ENCODE data around the gene DSG4. TPM values are rescaled to one million over a fixed set of nuclear protein-coding genes. Genes with fewer than 3 reads are reported as not detected.

Gene DSG4
- total RNA-seq, 2 experiments from 2014 or later = not detected

GRCh38 chr18:31439807-31440325, 63.3 kb downstream of the DSG4 start:
- CTCF ChIA-PET = no interaction called here

GRCh38 chr18:31440787-31441186, 64.2 kb downstream of the DSG4 start:
- POLR2A ChIA-PET = no interaction called here
- no peaks in the 10 kb centered on the region for H3K27me3 Mint-ChIP-seq
- H3K27ac Mint-ChIP-seq = no peak overlapping the region
- H3K9me3 Mint-ChIP-seq = no peaks in the 10 kb centered on the region
- CTCF ChIA-PET = no interaction called here
- H3K4me1 Mint-ChIP-seq (ENCODE audit: low read depth) = no peaks in the 10 kb centered on the region
- intact Hi-C loops (cut with micrococcal nuclease) = no loop called here
- no peak for DNase-seq
- no peaks in the 10 kb centered on the region for H3K36me3 Mint-ChIP-seq
- H3K4me3 Mint-ChIP-seq = no peak overlapping the region

More at GRCh38 chr18:31439807-31440325, 63.3 kb downstream of the DSG4 start:
- no peaks in the 10 kb centered on the region for H3K36me3 Mint-ChIP-seq
- no peaks in the 10 kb centered on the region for H3K4me1 Mint-ChIP-seq (ENCODE audit: low read depth)
- H3K27ac Mint-ChIP-seq = no peak overlapping the region
- H3K27me3 Mint-ChIP-seq = no peaks in the 10 kb centered on the region
- H3K9me3 Mint-ChIP-seq = no peaks in the 10 kb centered on the region
- DNase-seq = no peak
- no peak overlapping the region for H3K4me3 Mint-ChIP-seq
- intact Hi-C loops (cut with micrococcal nuclease) = no loop called here
- POLR2A ChIA-PET = no interaction called here

GRCh38 chr18:31441493-31441892, 64.9 kb downstream of the DSG4 start:
- Mint-ChIP-seq H3K9me3 (no peaks in the 10 kb centered on the region), H3K27ac (no peak overlapping the region), H3K27me3 (no peaks in the 10 kb centered on the region), H3K4me1 (ENCODE audit: low read depth) (no peaks in the 10 kb centered on the region), H3K4me3 (no peak overlapping the region), H3K36me3 (no peaks in the 10 kb centered on the region)
- DNase-seq = no peak
- POLR2A ChIA-PET = no interaction called here
- intact Hi-C loops (cut with micrococcal nuclease) = no loop called here
- CTCF ChIA-PET = no interaction called here

- H3K4me1 Mint-ChIP-seq (ENCODE audit: low read depth) = no peaks in the 10 kb centered on the region
- no peak for DNase-seq
- ChIA-PET POLR2A (no interaction called here), CTCF (no interaction called here)
- H3K27ac Mint-ChIP-seq = no peak overlapping the region
- H3K9me3 Mint-ChIP-seq = no peaks in the 10 kb centered on the region
- intact Hi-C loops (cut with micrococcal nuclease) = no loop called here
- no peak overlapping the region for H3K4me3 Mint-ChIP-seq
- H3K36me3 Mint-ChIP-seq = no peaks in the 10 kb centered on the region
- no peaks in the 10 kb centered on the region for H3K27me3 Mint-ChIP-seq
Measured at GRCh38 chr18:31444142-31444541, 67.6 kb downstream of the DSG4 start.

- DNase-seq = no peak
- CTCF ChIA-PET = no interaction called here
- Mint-ChIP-seq H3K9me3 (no peaks in the 10 kb centered on the region), H3K4me3 (no peak overlapping the region), H3K4me1 (ENCODE audit: low read depth) (no peaks in the 10 kb centered on the region), H3K36me3 (no peaks in the 10 kb centered on the region), H3K27ac (no peak overlapping the region), H3K27me3 (no peaks in the 10 kb centered on the region)
- intact Hi-C loops (cut with micrococcal nuclease) = loop anchor here (5.0 kb wide), 1 partner anchor 44 kb away; no protein-coding TSS in a partner anchor
- POLR2A ChIA-PET = no interaction called here
Measured at GRCh38 chr18:31445908-31446307, 69.3 kb downstream of the DSG4 start.

GRCh38 chr18:31446854-31447253, 70.3 kb downstream of the DSG4 start:
- POLR2A ChIA-PET = no interaction called here
- Mint-ChIP-seq H3K4me3 (no peak overlapping the region), H3K9me3 (no peaks in the 10 kb centered on the region), H3K27me3 (no peaks in the 10 kb centered on the region), H3K27ac (no peak overlapping the region), H3K4me1 (ENCODE audit: low read depth) (no peaks in the 10 kb centered on the region), H3K36me3 (no peaks in the 10 kb centered on the region)
- CTCF ChIA-PET = no interaction called here
- no peak for DNase-seq
- intact Hi-C loops (cut with micrococcal nuclease) = loop anchor here (5.0 kb wide), 1 partner anchor 45 kb away; no protein-coding TSS in a partner anchor

- no peak for DNase-seq
- no peaks in the 10 kb centered on the region for H3K27me3 Mint-ChIP-seq
- H3K36me3 Mint-ChIP-seq = no peaks in the 10 kb centered on the region
- no peaks in the 10 kb centered on the region for H3K9me3 Mint-ChIP-seq
- ChIA-PET CTCF (no interaction called here), POLR2A (no interaction called here)
- no peaks in the 10 kb centered on the region for H3K4me1 Mint-ChIP-seq (ENCODE audit: low read depth)
- intact Hi-C loops (cut with micrococcal nuclease) = loop anchor here (5.0 kb wide), 1 partner anchor 45 kb away; no protein-coding TSS in a partner anchor
- no peak within 1 kb of the TSS for H3K27ac Mint-ChIP-seq
- no peak within 1 kb of the TSS for H3K4me3 Mint-ChIP-seq
Measured at GRCh38 chr18:31447530-31448191, 71.1 kb downstream of the DSG4 start, which contains the start of gene DSG3. Gene DSG3 (plus strand): TSS chr18:31447741. CDS start chr18:31447878, 137 bp downstream.

GRCh38 chr18:31450409-31450808, 73.8 kb downstream of the DSG4 start:
- POLR2A ChIA-PET = no interaction called here
- no peaks in the 10 kb centered on the region for H3K4me1 Mint-ChIP-seq (ENCODE audit: low read depth)
- CTCF ChIA-PET = no interaction called here
- H3K36me3 Mint-ChIP-seq = no peaks in the 10 kb centered on the region
- H3K9me3 Mint-ChIP-seq = no peaks in the 10 kb centered on the region
- DNase-seq = no peak
- no peak overlapping the region for H3K4me3 Mint-ChIP-seq
- intact Hi-C loops (cut with micrococcal nuclease) = no loop called here
- H3K27me3 Mint-ChIP-seq = peaks cover 2% of the 10 kb centered on the region
- no peak overlapping the region for H3K27ac Mint-ChIP-seq

- ChIA-PET CTCF (no interaction called here), POLR2A (no interaction called here)
- intact Hi-C loops (cut with micrococcal nuclease) = no loop called here
- Mint-ChIP-seq H3K4me1 (ENCODE audit: low read depth) (no peaks in the 10 kb centered on the region), H3K36me3 (no peaks in the 10 kb centered on the region), H3K4me3 (no peak overlapping the region), H3K9me3 (no peaks in the 10 kb centered on the region), H3K27me3 (peaks cover 2% of the 10 kb centered on the region), H3K27ac (no peak overlapping the region)
- no peak for DNase-seq
Measured at GRCh38 chr18:31451625-31452024, 75.0 kb downstream of the DSG4 start.

- ChIA-PET POLR2A (no interaction called here), CTCF (no interaction called here)
- peaks cover 2% of the 10 kb centered on the region for H3K27me3 Mint-ChIP-seq
- H3K9me3 Mint-ChIP-seq = no peaks in the 10 kb centered on the region
- H3K4me1 Mint-ChIP-seq (ENCODE audit: low read depth) = no peaks in the 10 kb centered on the region
- no peak overlapping the region for H3K4me3 Mint-ChIP-seq
- intact Hi-C loops (cut with micrococcal nuclease) = no loop called here
- no peak overlapping the region for H3K27ac Mint-ChIP-seq
- H3K36me3 Mint-ChIP-seq = no peaks in the 10 kb centered on the region
- DNase-seq = no peak
Measured at GRCh38 chr18:31454066-31454708, 77.6 kb downstream of the DSG4 start.

Other genes with a start within 250 kb of the DSG4 start
- under 1 TPM in 1 of 2 experiments, not detected in 1; 0.05 TPM for gene DSC1, start 213.9 kb upstream of the DSG4 start, total RNA-seq
- gene DSG1, start 58.6 kb upstream of the DSG4 start, total RNA-seq = not detected
- gene DSG3, start 71.0 kb downstream of the DSG4 start, total RNA-seq = not detected
- under 1 TPM; 0.19 to 0.31 TPM for gene DSG2, start 121.4 kb downstream of the DSG4 start, total RNA-seq
- gene TTR, start 215.1 kb downstream of the DSG4 start, total RNA-seq = not detected

All from activated CD4-positive, alpha-beta memory T cell treated with anti-CD3 and anti-CD28 coated beads for 36 hours (primary cell).